ENCODE data around the gene PROK2. TPM values are rescaled to one million over a fixed set of nuclear protein-coding genes. Genes with fewer than 3 reads are reported as not detected.

Gene PROK2
- 0.03 TPM in 1 of 2 replicates, not detected in the other for polyA plus RNA-seq (2013)

- Histone ChIP-seq H2BK5ac (ENCODE audit: low read depth, low read length, poor library complexity) (no peak within 1 kb of the TSS), H4K91ac (ENCODE audit: low read depth, low read length) (no peak within 1 kb of the TSS), H3K4me1 (ENCODE audit: control insufficient read depth in 1 of 2, insufficient read depth in 2 of 2, low read length in 2 of 2) (peaks cover 8 to 14% of the 10 kb centered on the region in 2 experiments), H3K4me2 (ENCODE audit: low read length) (peak within 1 kb of the TSS; percentile 79), H2BK12ac (ENCODE audit: low read length) (no peak within 1 kb of the TSS), H3K27me3 (ENCODE audit: insufficient read depth, low read length) (peaks cover 24% of the 10 kb centered on the region), H3K9me3 (ENCODE audit: insufficient read depth, low read depth, low read length) (peaks cover 4% of the 10 kb centered on the region), H3K27ac (ENCODE audit: low read depth, low read length) (no peak within 1 kb of the TSS), H2BK120ac (ENCODE audit: insufficient read depth, low read length, poor library complexity) (no peak within 1 kb of the TSS), H3K18ac (ENCODE audit: low read length) (no peak within 1 kb of the TSS), H3K79me2 (ENCODE audit: control insufficient read depth, insufficient read depth, low read length, poor library complexity) (no peaks in the 10 kb centered on the region), H3K4ac (ENCODE audit: low read depth, low read length) (no peak within 1 kb of the TSS), H4K8ac (ENCODE audit: low read depth, low read length) (no peak within 1 kb of the TSS), H3K79me1 (ENCODE audit: low read length) (no peaks in the 10 kb centered on the region), H2AFZ (ENCODE audit: insufficient read depth, low read length, poor library complexity) (no peak within 1 kb of the TSS), H4K12ac (ENCODE audit: low read depth, low read length) (no peak within 1 kb of the TSS), H3K4me3 (ENCODE audit: low read depth, low read length) (peak within 1 kb of the TSS; percentile 52), H3K9ac (ENCODE audit: low read length) (no peak within 1 kb of the TSS), H3K14ac (ENCODE audit: low read length) (no peak within 1 kb of the TSS), H3K36me3 (ENCODE audit: control insufficient read depth in 1 of 2, insufficient read depth in 2 of 2, low read length in 2 of 2) (no peaks in the 10 kb centered on the region), H2AK5ac (ENCODE audit: low read length) (no peak within 1 kb of the TSS), H3K23ac (ENCODE audit: low read length) (no peak within 1 kb of the TSS)
- peak in 1 of 2 donors; percentile 11 for DNase-seq
- no CpG with 5 or more reads among the region's 89 CpGs for WGBS (ENCODE audit: extremely low coverage, insufficient coverage, insufficient read length)
Observed at GRCh38 chr3:71784914-71785531, at the start of gene PROK2. Gene PROK2, minus strand, starts transcription at chr3:71785148. Its CDS starts 96 bp downstream, at chr3:71785052.

- no CpG with 5 or more reads among the region's 2 CpGs for WGBS (ENCODE audit: extremely low coverage, insufficient coverage, insufficient read length)
- H3K18ac ChIP-seq (ENCODE audit: low read length): no peak overlapping the region
- H3K27me3 ChIP-seq (ENCODE audit: insufficient read depth, low read length): no peaks in the 10 kb centered on the region
- H4K12ac ChIP-seq (ENCODE audit: low read depth, low read length): no peak overlapping the region
- no peak overlapping the region for H3K27ac ChIP-seq (ENCODE audit: low read depth, low read length)
- H4K8ac ChIP-seq (ENCODE audit: low read depth, low read length): no peak overlapping the region
- H3K9me3 ChIP-seq (ENCODE audit: insufficient read depth, low read depth, low read length): no peaks in the 10 kb centered on the region
- H3K23ac ChIP-seq (ENCODE audit: low read length): no peak overlapping the region
- no peak overlapping the region for H2BK12ac ChIP-seq (ENCODE audit: low read length)
- no peak overlapping the region for H2BK5ac ChIP-seq (ENCODE audit: low read depth, low read length, poor library complexity)
- H3K14ac ChIP-seq (ENCODE audit: low read length): no peak overlapping the region
- H3K79me2 ChIP-seq (ENCODE audit: control insufficient read depth, insufficient read depth, low read length, poor library complexity): no peaks in the 10 kb centered on the region
- H3K4me2 ChIP-seq (ENCODE audit: low read length): no peak overlapping the region
- H2AFZ ChIP-seq (ENCODE audit: insufficient read depth, low read length, poor library complexity): no peak overlapping the region
- no peak overlapping the region for H3K9ac ChIP-seq (ENCODE audit: low read length)
- H2AK5ac ChIP-seq (ENCODE audit: low read length): no peak overlapping the region
- peak in 1 of 2 donors; percentile 33 for DNase-seq
- no peaks in the 10 kb centered on the region for H3K36me3 ChIP-seq (ENCODE audit: control insufficient read depth in 1 of 2, insufficient read depth in 2 of 2, low read length in 2 of 2)
- no peak overlapping the region for H4K91ac ChIP-seq (ENCODE audit: low read depth, low read length)
- H2BK120ac ChIP-seq (ENCODE audit: insufficient read depth, low read length, poor library complexity): no peak overlapping the region
- no peak overlapping the region for H3K4ac ChIP-seq (ENCODE audit: low read depth, low read length)
- no peak overlapping the region for H3K4me3 ChIP-seq (ENCODE audit: low read depth, low read length)
- H3K79me1 ChIP-seq (ENCODE audit: low read length): no peaks in the 10 kb centered on the region
- no peaks in the 10 kb centered on the region for H3K4me1 ChIP-seq (ENCODE audit: control insufficient read depth in 1 of 2, insufficient read depth in 2 of 2, low read length in 2 of 2)
Observed at GRCh38 chr3:71831599-71831998, 46.7 kb upstream of the PROK2 start.

- no CpG with 5 or more reads among the region's 5 CpGs for WGBS (ENCODE audit: extremely low coverage, insufficient coverage, insufficient read length)
- no peaks in the 10 kb centered on the region for H3K79me1 ChIP-seq (ENCODE audit: low read length)
- no peaks in the 10 kb centered on the region for H3K4me1 ChIP-seq (ENCODE audit: control insufficient read depth in 1 of 2, insufficient read depth in 2 of 2, low read length in 2 of 2)
- no peak overlapping the region for H4K12ac ChIP-seq (ENCODE audit: low read depth, low read length)
- DNase-seq: no peak
- H2AFZ ChIP-seq (ENCODE audit: insufficient read depth, low read length, poor library complexity): no peak overlapping the region
- H2BK5ac ChIP-seq (ENCODE audit: low read depth, low read length, poor library complexity): no peak overlapping the region
- no peak overlapping the region for H3K27ac ChIP-seq (ENCODE audit: low read depth, low read length)
- no peak overlapping the region for H2AK5ac ChIP-seq (ENCODE audit: low read length)
- no peaks in the 10 kb centered on the region for H3K9me3 ChIP-seq (ENCODE audit: insufficient read depth, low read depth, low read length)
- no peak overlapping the region for H4K91ac ChIP-seq (ENCODE audit: low read depth, low read length)
- H3K4me2 ChIP-seq (ENCODE audit: low read length): no peak overlapping the region
- no peak overlapping the region for H4K8ac ChIP-seq (ENCODE audit: low read depth, low read length)
- no peak overlapping the region for H3K23ac ChIP-seq (ENCODE audit: low read length)
- H3K36me3 ChIP-seq (ENCODE audit: control insufficient read depth in 1 of 2, insufficient read depth in 2 of 2, low read length in 2 of 2): no peaks in the 10 kb centered on the region
- H3K18ac ChIP-seq (ENCODE audit: low read length): no peak overlapping the region
- H3K79me2 ChIP-seq (ENCODE audit: control insufficient read depth, insufficient read depth, low read length, poor library complexity): no peaks in the 10 kb centered on the region
- H3K14ac ChIP-seq (ENCODE audit: low read length): no peak overlapping the region
- no peak overlapping the region for H3K4me3 ChIP-seq (ENCODE audit: low read depth, low read length)
- H3K27me3 ChIP-seq (ENCODE audit: insufficient read depth, low read length): no peaks in the 10 kb centered on the region
- H2BK120ac ChIP-seq (ENCODE audit: insufficient read depth, low read length, poor library complexity): no peak overlapping the region
- no peak overlapping the region for H2BK12ac ChIP-seq (ENCODE audit: low read length)
- no peak overlapping the region for H3K9ac ChIP-seq (ENCODE audit: low read length)
- H3K4ac ChIP-seq (ENCODE audit: low read depth, low read length): no peak overlapping the region
Observed at GRCh38 chr3:71825551-71826283, 40.8 kb upstream of the PROK2 start.

GRCh38 chr3:71821116-71821515, 36.2 kb upstream of the PROK2 start:
- no peak overlapping the region for H3K4ac ChIP-seq (ENCODE audit: low read depth, low read length)
- no peak overlapping the region for H2BK5ac ChIP-seq (ENCODE audit: low read depth, low read length, poor library complexity)
- no peak overlapping the region for H3K14ac ChIP-seq (ENCODE audit: low read length)
- no peak overlapping the region for H3K4me3 ChIP-seq (ENCODE audit: low read depth, low read length)
- no peaks in the 10 kb centered on the region for H3K27me3 ChIP-seq (ENCODE audit: insufficient read depth, low read length)
- no peak overlapping the region for H3K23ac ChIP-seq (ENCODE audit: low read length)
- no peaks in the 10 kb centered on the region for H3K9me3 ChIP-seq (ENCODE audit: insufficient read depth, low read depth, low read length)
- no peak overlapping the region for H2AK5ac ChIP-seq (ENCODE audit: low read length)
- no peak overlapping the region for H4K12ac ChIP-seq (ENCODE audit: low read depth, low read length)
- H4K91ac ChIP-seq (ENCODE audit: low read depth, low read length): no peak overlapping the region
- no peak overlapping the region for H4K8ac ChIP-seq (ENCODE audit: low read depth, low read length)
- no peak overlapping the region for H3K27ac ChIP-seq (ENCODE audit: low read depth, low read length)
- no peaks in the 10 kb centered on the region for H3K36me3 ChIP-seq (ENCODE audit: control insufficient read depth in 1 of 2, insufficient read depth in 2 of 2, low read length in 2 of 2)
- H2BK12ac ChIP-seq (ENCODE audit: low read length): no peak overlapping the region
- no peak for DNase-seq
- no peak overlapping the region for H3K18ac ChIP-seq (ENCODE audit: low read length)
- H3K79me2 ChIP-seq (ENCODE audit: control insufficient read depth, insufficient read depth, low read length, poor library complexity): no peaks in the 10 kb centered on the region
- no peak overlapping the region for H3K4me2 ChIP-seq (ENCODE audit: low read length)
- no peak overlapping the region for H3K9ac ChIP-seq (ENCODE audit: low read length)
- H3K79me1 ChIP-seq (ENCODE audit: low read length): no peaks in the 10 kb centered on the region
- no peak overlapping the region for H2AFZ ChIP-seq (ENCODE audit: insufficient read depth, low read length, poor library complexity)
- WGBS (ENCODE audit: extremely low coverage, insufficient coverage, insufficient read length): no CpG with 5 or more reads among the region's 3 CpGs
- no peak overlapping the region for H2BK120ac ChIP-seq (ENCODE audit: insufficient read depth, low read length, poor library complexity)
- H3K4me1 ChIP-seq (ENCODE audit: control insufficient read depth in 1 of 2, insufficient read depth in 2 of 2, low read length in 2 of 2): no peaks in the 10 kb centered on the region

All from trophoblast cell (in vitro differentiated cells and primary cell).